ENCODE data around the gene GALNTL6.

- no peak for TF ChIP-seq IRF1 (CRISPR knock-in tag; IDR thresholded peaks at IDR 0.05; ENCODE audit: borderline replicate concordance)
- TF ChIP-seq ETS1 (conservative IDR thresholded peaks at IDR 0.05; ENCODE audit: control insufficient read depth, low read depth, low read length): no peak
These were observed 993.6 kb downstream of the GALNTL6 start for GRCh38 chr4:172806841-172807240.

All from K562 (cell line).